ENCODE measurements around the gene GPD2.
"Not testable (repeated sequence)": the region's sequence is repeated elsewhere in the genome, so short reads cannot be mapped to it uniquely, and the experiment has no call there.

DNA sequence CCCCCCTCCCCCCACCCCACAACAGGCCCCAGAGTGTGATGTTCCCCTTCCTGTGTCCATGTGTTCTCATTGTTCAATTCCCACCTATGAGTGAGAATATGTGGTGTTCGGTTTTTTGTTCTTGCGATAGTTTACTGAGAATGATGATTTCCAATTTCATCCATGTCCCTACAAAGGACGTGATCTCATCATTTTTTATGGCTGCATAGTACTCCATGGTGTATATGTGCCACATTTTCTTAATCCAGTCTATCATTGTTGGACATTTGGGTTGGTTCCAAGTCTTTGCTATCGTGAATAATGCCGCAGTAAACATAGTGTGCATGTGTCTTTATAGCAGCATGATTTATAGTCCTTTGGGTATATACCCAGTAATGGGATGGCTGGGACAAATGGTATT, 92.4 kb downstream of the GPD2 start:
- TF ChIP-seq, protein P1, sequence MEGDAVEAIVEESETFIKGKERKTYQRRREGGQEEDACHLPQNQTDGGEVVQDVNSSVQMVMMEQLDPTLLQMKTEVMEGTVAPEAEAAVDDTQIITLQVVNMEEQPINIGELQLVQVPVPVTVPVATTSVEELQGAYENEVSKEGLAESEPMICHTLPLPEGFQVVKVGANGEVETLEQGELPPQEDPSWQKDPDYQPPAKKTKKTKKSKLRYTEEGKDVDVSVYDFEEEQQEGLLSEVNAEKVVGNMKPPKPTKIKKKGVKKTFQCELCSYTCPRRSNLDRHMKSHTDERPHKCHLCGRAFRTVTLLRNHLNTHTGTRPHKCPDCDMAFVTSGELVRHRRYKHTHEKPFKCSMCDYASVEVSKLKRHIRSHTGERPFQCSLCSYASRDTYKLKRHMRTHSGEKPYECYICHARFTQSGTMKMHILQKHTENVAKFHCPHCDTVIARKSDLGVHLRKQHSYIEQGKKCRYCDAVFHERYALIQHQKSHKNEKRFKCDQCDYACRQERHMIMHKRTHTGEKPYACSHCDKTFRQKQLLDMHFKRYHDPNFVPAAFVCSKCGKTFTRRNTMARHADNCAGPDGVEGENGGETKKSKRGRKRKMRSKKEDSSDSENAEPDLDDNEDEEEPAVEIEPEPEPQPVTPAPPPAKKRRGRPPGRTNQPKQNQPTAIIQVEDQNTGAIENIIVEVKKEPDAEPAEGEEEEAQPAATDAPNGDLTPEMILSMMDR (conservative IDR thresholded peaks at IDR 0.05; ENCODE audit: low read length) = not testable (repeated sequence)
- not testable (repeated sequence) for TF ChIP-seq EZH2phosphoT487 (IDR thresholded peaks at IDR 0.05; ENCODE audit: borderline replicate concordance)
